NCI-H1092 (cell line): Measurements from ENCODE around the gene ITPK1.

Experiments used
- DNase-seq: peaks from one replicate; lab custom pipeline; 2025; lab: John Stamatoyannopoulos, UW

The ITPK1 gene

GRCh38 chr14:92888896-92889295 lies 226.8 kb downstream of the ITPK1 start:
- DNase-seq: no peak

GRCh38 chr14:92887157-92887556 lies 228.6 kb downstream of the ITPK1 start:
- no peak for DNase-seq
